Activated CD8-positive, alpha-beta T cell treated with anti-CD3 and anti-CD28 coated beads for 36 hours (primary cell): ENCODE results near the gene SSBP3. TPM values are rescaled to one million over a fixed set of nuclear protein-coding genes. Genes with fewer than 3 reads are reported as not detected.
A peak's percentile ranks its signal among the peaks of the same experiment; 100 is the strongest.
"Not testable (repeated sequence)": the region's sequence is repeated elsewhere in the genome, so short reads cannot be mapped to it uniquely, and the experiment has no call there.

Experiments used
- ATAC-seq: fragments of 200-7000 bp; cut with Tn5 transposase; one replicate; pipeline ENCODE4 v1.10.0; 2021; ENCODE audit warnings: mild to moderate bottlenecking, moderate library complexity
- CTCF ChIA-PET: fragments of 350-600 bp; sonication (Branson Sonifier 250); formaldehyde crosslinking; loops from one replicate; lab custom pipeline; 2021; ENCODE audit warnings: antibody characterized with exemption; lab: Charles Lee
- POLR2A ChIA-PET: fragments of 350-600 bp; sonication (Branson Sonifier 250); formaldehyde crosslinking; loops from one replicate; lab custom pipeline; 2021; ENCODE audit warnings: antibody characterized with exemption; lab: Charles Lee
- DNase-seq: peaks from one replicate; pipeline ENCODE4 v3.0.0-alpha.2; 2020
- H3K27ac Mint-ChIP-seq: one replicate; pipeline ENCODE4 v1.8.0; 2021; ENCODE audit warnings: mild to moderate bottlenecking, mixed read lengths
- H3K27me3 Mint-ChIP-seq: one replicate; pipeline ENCODE4 v1.8.0; 2021; ENCODE audit warnings: mixed read lengths
- H3K36me3 Mint-ChIP-seq: one replicate; pipeline ENCODE4 v1.8.0; 2021; ENCODE audit warnings: low read depth, mixed read lengths
- H3K4me1 Mint-ChIP-seq: one replicate; pipeline ENCODE4 v1.8.0; 2021; ENCODE audit warnings: low read depth, mixed read lengths
- H3K4me3 Mint-ChIP-seq: one replicate; pipeline ENCODE4 v1.8.0; 2021; ENCODE audit warnings: mild to moderate bottlenecking, moderate library complexity, mixed read lengths
- H3K9me3 Mint-ChIP-seq: one replicate; pipeline ENCODE4 v1.8.0; 2021; ENCODE audit warnings: mixed read lengths
- CTCF ChIP-seq: fragments of 200-600 bp; IDR thresholded peaks from one replicate; pipeline ENCODE4 v1.8.0; 2022; ENCODE audit warnings: antibody characterized with exemption, mild to moderate bottlenecking
- intact Hi-C: fragments of 100-400 bp; cut with micrococcal nuclease; formaldehyde crosslinking; loops from one replicate; pipeline ENCODE4 v1.10.0; 2022
- total RNA-seq, 2 experiments: library from RNA; stranded (reverse); gene quantifications; one replicate each; pipeline ENCODE4 v1.2.3, GENCODE V29; 2021

SSBP3 gene
- total RNA-seq, 2 experiments from 2014 or later: 62.6 to 67.8 TPM

- Mint-ChIP-seq H3K27ac (no peak overlapping the region), H3K4me1 (peaks cover 3% of the 10 kb centered on the region), H3K27me3 (no peaks in the 10 kb centered on the region), H3K36me3 (peaks cover 66% of the 10 kb centered on the region), H3K9me3 (no peaks in the 10 kb centered on the region), H3K4me3 (no peak overlapping the region)
- ChIA-PET POLR2A (no interaction called here), CTCF (interaction anchor here (1.3 kb wide), 1 partner anchor 10 kb away, joined by 3 read pairs; no protein-coding TSS in a partner anchor)
- ATAC-seq (no peak), DNase-seq (no peak)
- intact Hi-C loops: no loop called here
- TF ChIP-seq CTCF: no peak
Measured at GRCh38 chr1:54212872-54213271, 193.3 kb downstream of the SSBP3 start.

- Mint-ChIP-seq H3K36me3 (peaks cover 60% of the 10 kb centered on the region), H3K4me1 (peaks cover 13% of the 10 kb centered on the region), H3K27ac (peak overlapping the region; percentile 47)
- H3K4me3 Mint-ChIP-seq, H3K27me3 Mint-ChIP-seq, POLR2A ChIA-PET, H3K9me3 Mint-ChIP-seq, CTCF ChIA-PET, DNase-seq: not testable (repeated sequence)
- peak; percentile 42 for ATAC-seq
- intact Hi-C loops: loop anchor here (10.0 kb wide), 1 partner anchor 197 kb away; the partner anchor contains the start of gene SSBP3
Measured at GRCh38 chr1:54207896-54208295, 198.3 kb downstream of the SSBP3 start.

GRCh38 chr1:54207287-54207686 lies 198.9 kb downstream of the SSBP3 start:
- ATAC-seq: no peak
- Mint-ChIP-seq H3K4me3 (no peak overlapping the region), H3K4me1 (peaks cover 18% of the 10 kb centered on the region), H3K27ac (no peak overlapping the region), H3K9me3 (no peaks in the 10 kb centered on the region), H3K36me3 (peaks cover 60% of the 10 kb centered on the region), H3K27me3 (no peaks in the 10 kb centered on the region)
- intact Hi-C loops: loop anchor here (10.0 kb wide), 1 partner anchor 198 kb away; the partner anchor contains the start of gene SSBP3
- TF ChIP-seq CTCF: no peak
- CTCF ChIA-PET: no interaction called here
- no peak for DNase-seq
- POLR2A ChIA-PET: interaction anchor here (0.6 kb wide), 1 partner anchor 109 kb away, joined by 6 read pairs; no protein-coding TSS in a partner anchor

GRCh38 chr1:54204199-54204598 lies 202.0 kb downstream of the SSBP3 start:
- ATAC-seq (no peak), DNase-seq (no peak)
- peaks cover 35% of the 10 kb centered on the region for H3K4me1 Mint-ChIP-seq
- no peak for TF ChIP-seq CTCF
- CTCF ChIA-PET: interaction anchor here (1.2 kb wide), 1 partner anchor 23 kb away, joined by 3 read pairs; no protein-coding TSS in a partner anchor
- intact Hi-C loops: loop anchor here (5.0 to 10.0 kb wide), 2 partner anchors 201 to 283 kb away; partner anchors contain the start of gene SSBP3
- H3K9me3 Mint-ChIP-seq: no peaks in the 10 kb centered on the region
- H3K4me3 Mint-ChIP-seq: no peak overlapping the region
- no peak overlapping the region for H3K27ac Mint-ChIP-seq
- POLR2A ChIA-PET: interaction anchor here (0.8 kb wide), 2 partner anchors 14 to 64 kb away, joined by 3 read pairs; no protein-coding TSS in a partner anchor
- H3K36me3 Mint-ChIP-seq: peaks cover 48% of the 10 kb centered on the region
- no peaks in the 10 kb centered on the region for H3K27me3 Mint-ChIP-seq

- Mint-ChIP-seq H3K27me3 (no peaks in the 10 kb centered on the region), H3K36me3 (peaks cover 24% of the 10 kb centered on the region), H3K4me3 (peak overlapping the region; percentile 94), H3K4me1 (peaks cover 28% of the 10 kb centered on the region), H3K27ac (peak overlapping the region; percentile 84), H3K9me3 (no peaks in the 10 kb centered on the region)
- intact Hi-C loops: loop anchor here (5.0 to 10.0 kb wide), 2 partner anchors 204 to 287 kb away; partner anchors contain the start of gene SSBP3
- POLR2A ChIA-PET: interaction anchor here (0.6 to 2.3 kb wide), 9 partner anchors 10 to 563 kb away, joined by 3 to 7 read pairs (median 3); partner anchors contain the start of gene PARS2
- CTCF ChIA-PET: interaction anchor here (1.1 to 3.8 kb wide), 6 partner anchors 19 to 299 kb away, joined by 3 to 20 read pairs (median 8); partner anchors contain the start of gene SSBP3
- TF ChIP-seq CTCF: no peak
- ATAC-seq (no peak), DNase-seq (peak; percentile 28)
Measured at GRCh38 chr1:54200519-54200997, 205.6 kb downstream of the SSBP3 start.
